ENCODE measurements around the gene DNASE1L2.
A peak's percentile ranks its signal among the peaks of the same experiment; 100 is the strongest.
"Not testable (repeated sequence)": the region's sequence is repeated elsewhere in the genome, so short reads cannot be mapped to it uniquely, and the experiment has no call there.

Gene DNASE1L2

GRCh38 chr16:2236337-2237101 is at the start of gene DNASE1L2:
Gene DNASE1L2, plus strand, starts transcription at chr16:2236444. Its CDS starts 373 bp downstream, at chr16:2236817.
- no peak for DNase-seq

- no peak for DNase-seq
Measured at GRCh38 chr16:2186505-2186904, 49.7 kb upstream of the DNASE1L2 start.

- DNase-seq, result no peak
Measured at GRCh38 chr16:2187212-2187611, 49.0 kb upstream of the DNASE1L2 start.

DNA sequence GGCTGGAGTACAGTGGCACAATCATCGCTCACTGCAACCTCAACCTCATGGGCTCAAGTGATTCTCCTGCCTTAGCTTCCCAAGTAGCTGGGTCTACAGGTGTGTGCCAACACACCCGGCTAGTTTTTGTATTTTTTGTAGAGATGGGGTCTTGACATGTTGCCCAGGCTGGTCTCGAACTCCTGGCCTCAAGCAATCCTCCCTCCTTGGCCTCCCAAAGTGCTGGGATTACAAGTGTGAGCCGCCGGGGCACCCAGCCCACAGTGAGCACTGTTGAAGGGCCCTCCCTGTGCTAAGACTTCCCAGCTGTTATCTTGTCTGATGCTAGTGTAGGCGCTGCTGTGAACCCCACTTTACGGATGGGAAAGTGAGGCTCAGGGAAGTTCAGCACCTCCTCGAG is 47.8 kb upstream of the DNASE1L2 start:
- no peak for DNase-seq

DNA sequence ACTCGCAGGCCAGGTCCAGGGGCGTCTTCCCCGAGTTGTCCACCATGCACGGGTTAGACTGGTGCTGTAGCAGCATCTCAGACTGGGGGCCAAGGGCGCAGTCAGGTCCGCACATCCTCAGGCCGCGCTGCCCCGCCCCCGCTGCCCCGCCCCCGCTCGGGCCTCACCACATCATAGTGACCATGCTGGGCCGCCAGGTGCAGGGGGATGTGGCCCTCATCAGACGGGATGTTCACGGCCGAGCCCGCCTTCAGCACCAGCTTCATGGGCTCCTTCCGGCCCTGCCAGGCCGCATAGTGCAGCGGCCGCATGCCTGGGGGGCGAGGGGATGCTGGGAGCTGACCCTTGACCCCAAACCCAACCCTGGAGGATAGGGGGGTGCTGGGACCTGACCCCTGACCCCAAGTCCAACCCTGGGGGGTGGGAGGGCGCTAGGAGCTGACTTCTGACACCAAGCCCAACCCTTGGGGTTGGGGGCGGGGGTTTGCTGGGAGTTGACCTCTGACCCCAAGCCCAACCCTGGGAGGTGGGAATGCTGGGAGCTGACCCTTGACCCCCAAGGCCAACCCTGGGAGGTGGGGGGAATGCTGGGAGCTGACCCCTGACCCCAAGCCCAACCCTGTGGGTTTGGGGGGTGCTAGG is 46.9 kb upstream of the DNASE1L2 start:
- DNase-seq, result no peak

DNA sequence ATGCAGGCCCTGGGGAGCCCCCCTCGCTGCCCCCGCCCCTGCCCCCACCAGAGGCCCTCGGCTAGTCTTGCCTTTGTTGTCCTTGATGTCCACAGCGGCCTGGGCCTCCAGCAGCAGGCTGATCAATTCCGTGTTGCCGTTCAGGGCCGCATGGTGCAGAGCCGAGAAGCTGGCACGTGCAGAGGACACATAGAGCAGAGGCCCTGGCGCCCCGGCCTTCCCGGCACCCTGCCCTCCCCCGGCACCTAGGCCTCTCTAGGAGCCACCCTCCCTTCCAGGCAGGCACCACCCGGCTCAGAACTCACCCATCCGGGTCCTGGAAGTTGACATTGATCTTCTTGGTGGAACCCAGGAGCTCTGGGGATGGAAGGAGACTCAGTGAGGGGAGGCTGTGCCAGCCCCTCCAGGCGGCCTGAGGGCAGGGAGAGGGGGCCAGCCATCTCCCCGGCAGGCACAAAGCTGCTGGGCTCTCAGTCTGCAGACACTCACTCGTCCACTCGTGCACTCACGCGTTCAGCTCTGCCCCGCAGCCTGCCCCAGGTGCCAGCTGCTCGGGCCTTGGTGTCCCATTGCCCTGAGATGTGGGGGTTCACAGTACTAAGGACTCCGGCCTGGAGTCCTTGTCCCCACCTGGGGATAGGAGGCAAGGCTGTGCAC is 46.1 kb upstream of the DNASE1L2 start:
- no peak for DNase-seq

- no peak for DNase-seq
Measured at GRCh38 chr16:2190659-2191445, 45.4 kb upstream of the DNASE1L2 start.

GRCh38 chr16:2191446-2191706 is 44.9 kb upstream of the DNASE1L2 start:
- DNase-seq, result no peak

DNA sequence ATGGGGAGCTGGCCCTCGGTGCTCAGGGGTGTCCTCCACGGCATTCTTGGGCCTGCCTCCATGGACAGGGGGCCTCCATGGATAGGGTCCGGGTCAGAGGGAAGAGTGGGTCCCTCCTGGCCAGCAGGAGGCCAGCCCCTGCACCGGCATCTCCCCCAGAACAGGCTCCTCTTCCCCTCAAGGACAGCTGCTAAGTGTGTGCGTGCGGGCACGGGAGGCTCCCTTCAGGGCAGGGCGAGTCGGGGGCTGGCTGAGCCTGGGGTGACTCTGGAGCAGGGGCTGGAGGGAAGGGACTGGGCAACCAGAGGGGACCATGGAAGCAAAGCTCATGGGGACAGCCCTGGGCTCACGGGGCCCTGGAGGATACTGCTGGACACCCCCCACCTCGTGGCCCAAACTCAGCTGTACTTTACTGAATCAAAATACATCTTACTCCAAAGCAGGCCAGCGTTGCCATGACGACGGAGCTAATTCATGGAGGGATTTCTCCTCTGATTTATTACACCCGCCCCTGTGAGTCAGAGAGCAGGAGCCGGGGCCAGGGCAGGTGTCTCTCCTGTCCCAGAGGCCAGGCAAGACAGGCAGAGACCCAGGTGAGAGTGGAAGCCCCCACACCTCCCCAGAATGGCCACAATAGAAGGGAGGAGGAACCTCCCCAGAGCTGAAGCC is 41.9 kb upstream of the DNASE1L2 start:
- DNase-seq, result no peak

DNA sequence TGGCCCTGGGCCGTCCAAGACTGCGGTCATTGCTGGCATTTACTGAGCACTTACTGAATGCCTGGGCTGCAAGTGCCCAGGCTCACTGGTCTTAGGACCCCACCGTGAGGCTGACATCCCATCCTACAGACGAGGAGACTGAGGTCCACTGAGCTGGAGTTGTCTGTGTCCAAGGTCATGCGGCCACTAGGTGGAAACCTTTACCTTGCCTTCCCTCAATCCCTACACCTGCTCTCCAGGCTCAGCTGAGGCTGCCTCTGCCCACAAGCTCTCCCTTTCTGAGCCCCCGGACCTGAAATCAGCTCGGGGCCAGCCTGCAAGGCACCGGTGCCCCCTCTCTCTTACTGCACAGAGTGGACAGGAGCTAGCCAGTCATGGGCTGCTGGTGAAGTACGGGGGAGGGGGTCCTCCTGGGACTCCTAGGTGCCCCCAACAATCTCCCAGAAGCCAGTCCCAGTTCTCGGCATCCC is 41.4 kb upstream of the DNASE1L2 start:
- DNase-seq, result peak; percentile 5

DNA sequence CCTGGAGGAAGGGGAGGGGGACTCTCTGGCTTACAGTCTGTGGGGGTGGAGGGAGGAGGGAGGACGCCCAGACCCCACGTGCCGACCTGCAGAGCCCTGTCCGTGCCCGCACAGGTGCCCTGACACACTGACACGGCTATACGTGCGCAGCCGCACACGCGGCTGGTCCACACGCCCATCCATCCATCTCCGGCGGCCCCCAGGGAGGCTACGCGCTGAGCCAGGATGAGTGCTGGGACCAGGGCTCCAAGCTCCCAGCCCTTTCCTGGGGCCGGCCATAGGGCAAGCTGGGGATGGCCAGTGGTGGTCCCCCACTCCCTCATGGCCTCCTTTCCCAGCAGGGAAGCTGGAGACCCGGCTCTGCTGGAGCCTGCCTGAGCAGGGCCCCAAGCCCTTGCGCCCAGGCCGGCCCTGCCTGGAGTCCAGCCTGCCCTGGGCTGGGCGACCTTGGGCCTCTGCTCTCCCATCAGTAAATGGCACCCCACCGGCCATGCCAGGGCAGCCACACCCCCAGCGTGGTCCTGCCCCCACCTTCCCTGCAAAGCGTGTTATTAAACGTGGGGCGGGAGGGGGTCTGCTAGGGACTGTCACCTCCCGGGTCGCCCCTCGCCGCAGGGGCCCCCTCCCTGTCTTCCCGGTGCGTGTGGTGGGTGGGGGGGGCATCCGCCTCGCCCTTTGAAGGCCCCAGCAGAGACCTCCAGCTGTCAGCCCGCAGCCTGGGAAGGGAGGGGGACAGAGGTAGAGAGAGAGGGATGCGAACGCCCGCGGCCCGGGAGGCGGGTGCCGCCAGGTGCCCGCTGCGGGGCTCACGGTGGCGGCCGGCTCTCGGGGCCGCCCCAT is 40.7 kb upstream of the DNASE1L2 start:
- DNase-seq, result no peak

- DNase-seq, result no peak
Measured at GRCh38 chr16:2196162-2196980, 39.9 kb upstream of the DNASE1L2 start, which contains the start of gene CASKIN1. Gene CASKIN1, minus strand, starts transcription at chr16:2196605. Its CDS starts 173 bp downstream, at chr16:2196432.

- DNase-seq, result no peak
Measured at GRCh38 chr16:2196981-2197511, 39.2 kb upstream of the DNASE1L2 start.

- DNase-seq, result no peak
Measured at GRCh38 chr16:2197765-2198164, 38.5 kb upstream of the DNASE1L2 start.

GRCh38 chr16:2198283-2198682 is 38.0 kb upstream of the DNASE1L2 start:
- no peak for DNase-seq

DNA sequence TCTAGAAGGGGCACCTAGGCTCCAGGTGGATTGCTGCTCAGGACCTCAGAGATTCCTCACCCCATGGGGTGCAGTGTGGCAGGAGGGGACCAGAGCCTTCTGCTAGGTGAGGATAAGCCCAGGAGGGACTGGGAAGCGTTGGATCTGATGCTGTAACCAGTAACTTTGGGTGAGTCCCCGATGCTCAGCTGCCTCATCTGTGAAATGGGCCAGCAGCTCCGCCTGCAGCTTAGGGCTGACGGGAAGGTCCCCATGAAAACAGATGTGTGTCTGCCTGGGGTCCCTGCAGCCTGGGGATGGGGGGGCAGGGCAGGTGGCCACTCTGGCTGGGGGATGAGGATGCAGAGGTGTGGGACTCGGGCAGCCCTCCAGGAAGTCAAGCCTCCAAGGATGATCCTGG is 37.1 kb upstream of the DNASE1L2 start:
- DNase-seq, result no peak

GRCh38 chr16:2199621-2200139 is 36.6 kb upstream of the DNASE1L2 start:
- DNase-seq, result no peak

DNA sequence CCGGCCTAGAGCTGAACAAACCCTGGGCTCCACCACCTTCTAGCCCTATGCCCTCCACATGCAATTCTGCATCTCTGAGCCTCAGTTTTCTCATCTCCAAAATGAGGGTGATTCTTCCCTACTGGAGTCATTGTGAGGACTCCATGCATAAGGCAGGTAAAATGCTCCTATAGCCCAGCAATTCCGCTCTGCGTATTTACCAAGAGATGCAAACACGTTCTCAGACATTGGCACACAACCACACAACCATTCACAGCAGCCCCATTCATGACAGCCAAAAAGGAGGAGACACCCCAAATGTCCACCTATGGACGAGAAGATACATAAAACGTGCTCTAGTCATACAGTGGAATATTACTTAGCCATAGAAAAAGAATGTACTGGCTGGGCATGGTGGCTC is 35.9 kb upstream of the DNASE1L2 start:
- no peak for DNase-seq

DNA sequence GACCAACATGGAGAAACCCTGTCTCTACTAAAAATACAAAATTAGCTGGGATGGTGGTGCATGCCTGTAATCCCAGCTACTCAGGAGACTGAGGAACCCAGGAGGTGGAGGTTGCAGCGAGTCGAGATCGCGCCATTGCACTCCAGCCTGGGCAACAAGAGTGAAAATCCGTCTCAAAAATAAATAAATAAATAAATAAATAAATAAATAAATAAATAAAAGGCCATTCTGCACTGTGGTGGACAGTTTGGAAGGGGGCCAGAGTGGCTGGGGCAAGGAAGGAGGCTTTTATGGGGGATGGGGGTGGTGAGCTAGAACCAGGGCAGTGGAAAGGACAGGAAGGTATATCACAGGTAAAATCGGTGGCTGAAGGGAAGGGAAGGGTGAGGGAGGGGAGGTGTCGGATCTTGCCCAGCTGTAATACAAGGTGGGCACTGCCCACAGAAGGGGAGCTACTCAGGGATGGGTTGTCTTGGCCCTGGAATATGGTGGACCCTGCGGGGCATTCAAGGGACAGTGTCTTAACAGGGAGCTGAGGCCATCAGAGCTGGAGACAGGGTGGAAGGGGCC is 33.0 kb upstream of the DNASE1L2 start:
- not testable (repeated sequence) for DNase-seq
